OCI-LY7 (cell line): ENCODE data around the gene CAMK1G.

ENCODE experiments used
- CTCF ChIP-seq: fragments of 200-600 bp; sonication (generic); conservative IDR thresholded peaks from 2 replicates; pipeline ENCODE4 v1.5.1; 2014; ENCODE audit warnings: mild to moderate bottlenecking, antibody characterized with exemption, low read length, moderate library complexity, mixed read lengths
- EZH2phosphoT487 ChIP-seq: fragments of 200-600 bp; sonication (generic); IDR thresholded peaks from 2 replicates; pipeline ENCODE4 v1.6.1; 2018; ENCODE audit warnings: low read depth, borderline replicate concordance, mild to moderate bottlenecking, mixed run types, antibody characterized with exemption, low read length, moderate library complexity, mixed read lengths

GRCh38 chr1:209626346-209627026 lies 43.0 kb downstream of the CAMK1G start:
- TF ChIP-seq CTCF (no peak), EZH2phosphoT487 (no peak)
